HepG2 (cell line): ENCODE data around the gene ANTXR1. TPM values are rescaled to one million over a fixed set of nuclear protein-coding genes. Genes with fewer than 3 reads are reported as not detected.

ENCODE experiments used
- ATF2 ChIP-seq: sonication (generic); formaldehyde crosslinking; IDR thresholded peaks from 2 replicates; pipeline ENCODE4 v1.4.0; 2020; ENCODE audit warnings: missing genetic modification reagents
- EED ChIP-seq: sonication (generic); formaldehyde crosslinking; IDR thresholded peaks from 2 replicates; pipeline ENCODE4 v1.5.0; 2020; ENCODE audit warnings: mild to moderate bottlenecking, missing genetic modification reagents
- RFXANK ChIP-seq: IDR thresholded peaks from 2 replicates; pipeline ENCODE4 v1.6.1; 2016
- THAP7 ChIP-seq: sonication (generic); formaldehyde crosslinking; IDR thresholded peaks from 2 replicates; pipeline ENCODE4 v1.8.1; 2023; ENCODE audit warnings: mild to moderate bottlenecking, missing genetic modification reagents
- ZIK1 ChIP-seq: sonication (generic); formaldehyde crosslinking; IDR thresholded peaks from 2 replicates; pipeline ENCODE4 v1.5.0; 2020; ENCODE audit warnings: mild to moderate bottlenecking, low read depth, missing genetic modification reagents, borderline replicate concordance
- ZNF280B ChIP-seq: sonication (generic); formaldehyde crosslinking; IDR thresholded peaks from 2 replicates; pipeline ENCODE4 v1.5.0; 2020; ENCODE audit warnings: missing genetic modification reagents, mild to moderate bottlenecking, borderline replicate concordance
- ZNF484 ChIP-seq: sonication (generic); formaldehyde crosslinking; IDR thresholded peaks from 2 replicates; pipeline ENCODE4 v1.5.1; 2020; ENCODE audit warnings: mild to moderate bottlenecking, low read depth, missing genetic modification reagents, borderline replicate concordance
- ZNF609 ChIP-seq: sonication (generic); formaldehyde crosslinking; IDR thresholded peaks from 2 replicates; pipeline ENCODE4 v1.4.0; 2020; ENCODE audit warnings: mild to moderate bottlenecking, missing genetic modification reagents, borderline replicate concordance
- ZNF652 ChIP-seq: IDR thresholded peaks from 2 replicates; pipeline ENCODE4 v1.6.1; 2016; ENCODE audit warnings: low read depth, borderline replicate concordance
- ZNF687 ChIP-seq: sonication (generic); formaldehyde crosslinking; IDR thresholded peaks from 2 replicates; pipeline ENCODE4 v1.5.1; 2020; ENCODE audit warnings: mild to moderate bottlenecking, missing genetic modification reagents, moderate library complexity
- ZNF704 ChIP-seq: sonication (generic); formaldehyde crosslinking; IDR thresholded peaks from 2 replicates; pipeline ENCODE4 v1.8.1; 2023; ENCODE audit warnings: mild to moderate bottlenecking, inconsistent platforms, moderate library complexity, missing genetic modification reagents, borderline replicate concordance
- ZNF784 ChIP-seq: sonication (generic); formaldehyde crosslinking; IDR thresholded peaks from 2 replicates; pipeline ENCODE4 v1.5.1; 2020; ENCODE audit warnings: missing genetic modification reagents, mild to moderate bottlenecking, borderline replicate concordance
- polyA plus RNA-seq, 8 experiments: library from polyadenylated mRNA; depleted of rRNA in 3 of 8; stranded (reverse) in 7 of 8; unstranded in 1 of 8; fragments of >200 nt; fragmentation: Illumina TruSeq in 4 of 8; extraction: Trizol in 4 of 8; gene quantifications; 2 replicates each; pipeline versions ENCODE4 v1.2.1 to v1.2.3, GENCODE V29; 2011 to 2016; ENCODE audit warnings: low read depth in 4 of 8, missing spikeins in 1 of 8, mixed read lengths in 1 of 8; ENCODE audit not compliant: insufficient read depth in 1 of 8
- total RNA-seq, 5 experiments: library from RNA; depleted of rRNA; stranded (reverse); fragments of >200 nt; fragmentation: Illumina TruSeq; extraction: Trizol; gene quantifications; 2 replicates each; pipeline ENCODE4 v1.2.3, GENCODE V29; 2016; ENCODE audit warnings: low read depth in 1 of 5

The ANTXR1 gene
- total and polyA plus RNA-seq, 2 of the 13 experiments (the other 11 are each of a cell fraction or from before 2014, with no cell fraction given), result 4.5 to 12.7 TPM

GRCh38 chr2:69272803-69273471, 260.0 kb downstream of the ANTXR1 start (continued):
- TF ChIP-seq ZNF609 (CRISPR knock-in tag) (peak; percentile 56; the same call in 1 of the 2 replicates), RFXANK (no peak), ZIK1 (CRISPR knock-in tag) (no peak), ZNF652 (no peak), ZNF784 (CRISPR knock-in tag) (peak; percentile 61; the same call in 1 of the 2 replicates), THAP7 (CRISPR knock-in tag) (no peak), ZNF704 (CRISPR knock-in tag) (no peak), ATF2 (CRISPR knock-in tag) (no peak), ZNF280B (0 out of 2 replicates have a peak, but pooled peaks have one; percentile 49), ZNF484 (no peak), EED (CRISPR knock-in tag) (no peak), ZNF687 (CRISPR knock-in tag) (peak; percentile 69)
